Coronary artery (tissue), 2 donors: Measurements from ENCODE around the gene SPTBN5.

Experiments used
- DNase-seq: peaks from one replicate; pipeline ENCODE4 v3.0.0-alpha.2; 2017; ENCODE audit warnings: low spot score
- H3K27ac ChIP-seq, 2 donors: fragments of 200-600 bp; sonication (generic); one replicate each; pipeline ENCODE4 v1.5.1; 2016 to 2019
- H3K4me3 ChIP-seq: fragments of 200-600 bp; sonication (generic); 2 replicates; pipeline ENCODE4 v1.5.1; 2016; ENCODE audit warnings: mild to moderate bottlenecking, moderate library complexity
- TF ChIP-seq, protein P1 (sequence below): fragments of 200-600 bp; sonication (generic); IDR thresholded peaks from one replicate; pipeline ENCODE4 v1.5.1; 2019; ENCODE audit warnings: antibody characterized with exemption

The SPTBN5 gene

DNA sequence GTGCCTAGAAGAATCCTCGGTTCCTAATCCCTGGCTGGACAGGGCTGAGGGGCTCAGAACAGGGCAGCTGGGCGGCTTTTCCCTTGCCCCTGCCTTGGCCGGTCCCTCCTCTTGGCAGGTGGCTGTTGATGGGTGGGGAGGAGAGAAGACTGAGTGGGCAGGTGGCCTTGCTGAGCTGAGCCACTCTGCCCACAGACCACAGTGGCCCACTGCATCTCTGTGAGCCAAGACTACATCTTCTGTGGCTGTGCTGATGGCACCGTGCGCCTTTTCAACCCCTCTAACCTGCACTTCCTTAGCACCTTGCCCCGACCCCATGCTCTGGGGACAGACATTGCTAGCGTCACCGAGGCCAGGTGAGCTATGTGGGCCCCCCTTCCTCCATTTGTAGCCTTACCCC, 80.4 kb downstream of the SPTBN5 start:
- Histone ChIP-seq H3K27ac (no peak overlapping the region), H3K4me3 (no peak overlapping the region)
- no peak for DNase-seq
- TF ChIP-seq, protein P1, sequence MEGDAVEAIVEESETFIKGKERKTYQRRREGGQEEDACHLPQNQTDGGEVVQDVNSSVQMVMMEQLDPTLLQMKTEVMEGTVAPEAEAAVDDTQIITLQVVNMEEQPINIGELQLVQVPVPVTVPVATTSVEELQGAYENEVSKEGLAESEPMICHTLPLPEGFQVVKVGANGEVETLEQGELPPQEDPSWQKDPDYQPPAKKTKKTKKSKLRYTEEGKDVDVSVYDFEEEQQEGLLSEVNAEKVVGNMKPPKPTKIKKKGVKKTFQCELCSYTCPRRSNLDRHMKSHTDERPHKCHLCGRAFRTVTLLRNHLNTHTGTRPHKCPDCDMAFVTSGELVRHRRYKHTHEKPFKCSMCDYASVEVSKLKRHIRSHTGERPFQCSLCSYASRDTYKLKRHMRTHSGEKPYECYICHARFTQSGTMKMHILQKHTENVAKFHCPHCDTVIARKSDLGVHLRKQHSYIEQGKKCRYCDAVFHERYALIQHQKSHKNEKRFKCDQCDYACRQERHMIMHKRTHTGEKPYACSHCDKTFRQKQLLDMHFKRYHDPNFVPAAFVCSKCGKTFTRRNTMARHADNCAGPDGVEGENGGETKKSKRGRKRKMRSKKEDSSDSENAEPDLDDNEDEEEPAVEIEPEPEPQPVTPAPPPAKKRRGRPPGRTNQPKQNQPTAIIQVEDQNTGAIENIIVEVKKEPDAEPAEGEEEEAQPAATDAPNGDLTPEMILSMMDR = no peak

DNA sequence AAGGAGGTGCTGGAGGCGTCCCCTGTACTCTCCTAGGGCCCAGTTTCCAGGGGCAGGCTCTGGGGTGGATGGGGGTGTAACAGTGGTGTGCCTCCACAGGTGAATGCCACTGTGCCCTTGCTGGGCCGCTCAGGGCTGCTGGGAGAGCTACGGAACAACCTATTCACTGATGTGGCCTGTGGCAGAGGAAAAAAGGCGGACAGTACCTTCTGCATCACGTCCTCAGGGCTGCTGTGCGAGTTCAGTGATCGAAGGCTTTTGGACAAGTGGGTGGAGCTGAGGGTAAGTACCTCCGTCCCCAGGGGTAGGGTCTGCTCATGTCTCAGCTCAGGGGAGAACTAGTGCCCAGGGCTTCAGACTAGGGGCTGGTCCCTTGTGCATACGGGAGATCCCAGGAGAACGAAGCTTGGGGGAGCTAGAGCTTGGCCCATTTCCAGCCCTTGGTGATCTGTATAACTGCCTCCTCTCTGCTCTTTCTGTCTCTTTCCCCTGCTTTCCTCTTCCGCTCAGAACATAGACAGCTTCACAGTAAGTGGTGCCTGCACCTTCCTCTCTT, 81.0 kb downstream of the SPTBN5 start:
- Histone ChIP-seq H3K27ac (no peak overlapping the region), H3K4me3 (no peak overlapping the region)
- TF ChIP-seq, protein P1 = no peak
- DNase-seq = no peak

DNA sequence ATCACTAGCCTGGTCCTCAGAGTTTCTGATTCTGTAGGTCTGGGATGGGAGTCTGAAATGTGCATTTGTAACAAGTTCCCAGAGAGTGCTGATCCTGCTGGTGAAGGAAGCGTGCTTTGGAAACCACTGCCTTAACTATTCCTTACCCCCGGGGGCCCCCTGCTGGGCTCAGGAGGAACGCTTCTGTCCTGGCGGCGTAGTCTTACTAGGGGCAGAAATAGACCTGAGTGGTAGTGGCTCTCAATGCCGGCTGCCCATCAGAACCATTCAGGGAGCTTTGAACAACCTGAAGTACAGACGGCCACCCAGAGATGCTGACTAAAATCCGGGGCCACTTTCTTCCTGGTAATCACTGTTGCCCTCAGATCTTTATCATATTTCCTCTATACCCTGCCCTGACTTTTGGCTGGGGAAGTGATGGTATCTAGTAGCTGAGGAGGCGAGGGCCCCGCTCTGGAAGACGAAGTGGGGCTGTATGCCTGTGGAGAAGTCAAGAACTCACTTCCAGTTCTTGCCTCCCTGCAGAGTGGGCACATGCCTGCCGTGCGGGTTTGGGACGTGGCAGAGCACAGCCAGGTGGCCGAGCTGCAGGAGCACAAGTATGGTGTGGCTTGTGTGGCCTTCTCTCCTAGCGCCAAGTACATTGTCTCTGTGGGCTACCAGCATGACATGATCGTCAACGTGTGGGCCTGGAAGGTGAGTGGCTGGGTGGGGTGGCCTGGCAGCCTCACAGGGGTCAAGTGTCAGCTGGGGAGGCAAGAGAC, 82.2 kb downstream of the SPTBN5 start:
- H3K4me3 ChIP-seq = no peak overlapping the region
- no peak overlapping the region for H3K27ac ChIP-seq
- TF ChIP-seq, protein P1 = peak; percentile 91
- DNase-seq = peak; percentile 84

DNA sequence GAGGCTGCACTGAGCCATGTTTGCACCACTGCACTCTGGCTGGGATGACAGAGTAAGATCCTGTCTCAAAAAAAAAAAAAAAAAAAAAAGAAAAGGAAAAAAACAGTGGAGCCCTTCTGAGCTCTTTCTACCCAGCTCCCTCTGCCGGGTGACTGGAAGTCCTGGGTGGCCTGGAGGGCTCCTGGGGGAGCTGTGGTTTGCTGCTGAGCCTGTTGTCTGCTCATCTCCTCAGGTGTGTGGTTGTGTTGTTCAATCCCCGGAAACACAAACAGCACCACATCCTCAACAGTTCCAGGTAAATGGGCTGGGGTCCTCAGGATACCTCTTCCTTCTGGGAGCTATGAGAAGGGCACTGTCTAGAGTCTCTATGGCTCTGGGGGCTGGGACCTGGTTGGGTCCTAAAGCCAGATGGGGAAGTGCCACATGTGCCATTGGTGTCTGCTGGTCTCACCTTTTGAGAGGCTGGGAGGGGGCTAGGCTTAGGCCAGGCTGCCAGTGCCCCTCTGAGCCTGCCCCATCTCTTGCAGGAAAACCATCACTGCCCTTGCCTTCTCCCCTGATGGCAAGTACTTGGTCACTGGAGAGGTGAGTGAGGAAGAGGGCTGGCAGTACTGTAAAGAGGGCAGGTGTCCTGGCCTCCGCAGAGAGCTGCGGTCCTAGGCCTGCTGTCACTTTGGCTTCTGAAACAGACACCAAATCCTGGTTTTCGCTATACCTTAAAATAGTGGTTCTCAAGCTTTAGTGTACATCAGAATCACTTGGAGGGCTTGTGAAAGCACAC, 83.0 kb downstream of the SPTBN5 start:
- DNase-seq = no peak
- Histone ChIP-seq H3K4me3 (no peak overlapping the region), H3K27ac (no peak overlapping the region)
- TF ChIP-seq, protein P1 = no peak

DNA sequence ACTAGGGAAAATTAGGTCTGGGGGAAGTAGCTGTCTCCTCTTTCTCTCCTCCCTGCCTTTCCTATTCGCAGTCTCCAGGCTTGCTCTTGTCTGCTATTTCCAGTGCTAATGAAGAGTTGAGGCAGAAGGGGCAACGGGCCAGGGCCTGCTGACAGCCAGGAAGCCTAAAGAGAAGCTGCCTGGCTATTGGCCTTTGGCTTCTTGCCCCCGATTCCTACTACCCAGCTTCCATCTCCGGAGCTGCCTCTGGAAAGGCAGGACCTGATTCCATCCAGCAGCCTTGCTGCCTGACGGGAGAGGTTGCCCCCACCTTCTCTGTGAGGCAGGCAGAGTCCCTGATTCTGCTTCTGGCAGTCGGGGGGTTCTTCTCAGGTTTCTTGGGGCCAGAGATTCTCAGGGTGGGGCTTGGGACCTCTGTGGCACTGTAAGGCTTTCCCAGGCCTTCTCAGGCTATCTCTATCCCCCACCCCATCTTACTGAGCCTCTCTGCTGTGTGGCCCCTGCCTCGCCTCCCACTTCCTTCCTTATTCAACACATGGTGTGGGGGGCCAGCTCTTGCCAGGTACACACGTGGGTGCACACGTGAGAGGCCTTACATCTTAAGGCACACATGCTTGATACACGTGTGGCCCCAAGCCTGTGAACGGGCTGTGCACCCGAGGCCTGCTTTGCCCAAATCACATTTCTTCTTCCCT, 84.2 kb downstream of the SPTBN5 start:
- TF ChIP-seq, protein P1 = no peak
- Histone ChIP-seq H3K4me3 (no peak overlapping the region), H3K27ac (no peak overlapping the region)
- DNase-seq = no peak

DNA sequence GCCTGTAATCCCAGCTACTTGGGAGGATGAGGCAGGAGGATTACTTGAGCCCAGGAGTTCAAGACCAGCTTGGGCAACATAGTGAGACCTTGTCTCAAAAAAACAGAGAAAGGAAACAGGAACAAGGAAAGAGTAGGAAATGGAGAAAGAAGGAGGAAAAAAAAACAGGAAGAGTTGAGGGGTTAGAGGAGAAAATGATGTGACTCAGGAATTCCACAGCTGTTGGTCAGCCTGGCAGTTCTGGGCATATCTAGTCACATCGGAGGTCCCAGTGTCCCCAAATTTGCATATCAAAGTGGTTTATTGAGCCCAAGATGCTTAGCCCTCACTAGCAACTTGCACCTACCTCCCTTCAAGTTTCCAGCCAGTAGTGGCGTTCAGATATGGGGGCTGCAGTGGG, 84.7 kb downstream of the SPTBN5 start:
- no peak overlapping the region for H3K27ac ChIP-seq

More for the DNA sequence above, 84.7 kb downstream of the SPTBN5 start:
- no peak for DNase-seq
- TF ChIP-seq, protein P1 = no peak
- H3K4me3 ChIP-seq = no peak overlapping the region
